GM18867 (cell line): ENCODE results near the gene NDUFB10.

ENCODE experiments used
- ATAC-seq: cut with Tn5 transposase; IDR thresholded peaks from one replicate; pipeline ENCODE4 v1.9.1; 2021; ENCODE audit warnings: mild to moderate bottlenecking, moderate library complexity; ENCODE audit not compliant: unreplicated experiment

The NDUFB10 gene

GRCh38 chr16:1965396-1966001 lies 6.2 kb downstream of the NDUFB10 start:
- ATAC-seq = no peak

- no peak for ATAC-seq
Observed at GRCh38 chr16:1966460-1966859, 7.1 kb downstream of the NDUFB10 start, which contains the start of gene RNF151. Gene RNF151, plus strand, starts transcription at chr16:1966856. Its CDS starts 26 bp downstream, at chr16:1966882.

GRCh38 chr16:1968146-1968953 lies 9.0 kb downstream of the NDUFB10 start:
- no peak for ATAC-seq

DNA sequence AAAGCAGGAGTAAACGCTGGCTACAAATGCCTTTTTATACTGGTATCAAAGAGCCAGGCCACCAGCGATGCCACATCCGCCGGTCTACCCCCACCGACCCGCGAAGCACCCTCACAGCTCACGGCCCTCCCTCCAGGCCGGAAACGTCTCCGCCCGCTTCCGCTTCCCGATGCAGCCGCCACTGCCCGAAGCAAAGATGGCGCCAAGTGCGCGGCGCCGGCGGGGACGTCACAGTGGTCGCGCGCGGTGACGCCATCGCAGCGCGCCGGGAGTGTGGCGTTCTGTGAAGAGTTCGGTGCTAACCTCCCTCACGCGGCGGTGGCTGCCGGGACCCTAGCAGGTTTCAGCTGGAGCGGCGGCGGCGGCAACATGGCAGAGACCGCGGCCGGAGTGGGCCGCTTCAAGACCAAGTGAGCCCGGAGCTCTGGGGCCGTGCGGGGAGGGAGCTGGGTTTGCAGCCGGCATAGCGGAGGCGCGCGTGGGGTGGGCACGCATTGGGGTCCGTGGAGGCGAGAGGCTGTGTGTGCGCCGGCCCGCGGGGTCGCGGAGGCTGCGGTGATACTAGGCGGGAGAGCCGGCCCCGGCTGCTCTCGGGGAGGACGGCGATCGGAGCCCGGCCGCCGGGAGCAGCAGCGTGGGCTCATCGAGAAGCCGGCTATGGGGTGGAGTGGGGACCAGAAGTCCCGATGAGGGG lies 12.6 kb downstream of the NDUFB10 start, which contains the start of gene TBL3:
TSS of gene TBL3 (plus strand) at position 258 of the 694 bp plus-strand sequence. CDS start at position 370, 112 bp downstream.
- ATAC-seq = peak; percentile 81

DNA sequence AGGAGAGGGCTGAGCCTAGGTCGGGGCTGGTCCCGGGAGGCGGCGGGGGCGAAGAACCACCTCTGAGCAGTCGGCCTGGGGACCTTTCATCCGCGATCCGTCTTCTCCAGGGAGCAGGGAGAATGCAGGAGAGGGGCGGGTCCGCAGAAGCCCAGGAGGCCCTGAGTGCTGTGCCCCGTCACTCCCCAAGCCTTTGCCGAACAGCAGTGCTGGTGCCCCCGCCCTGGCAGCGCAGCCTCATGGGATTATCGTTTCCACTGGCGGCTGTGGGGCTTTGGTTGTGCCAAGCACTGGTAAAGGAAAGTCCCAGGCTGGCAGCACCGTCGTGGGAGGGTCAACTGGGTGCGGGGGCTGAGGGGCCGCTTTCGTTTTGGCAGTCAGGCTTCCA lies 13.1 kb downstream of the NDUFB10 start:
- no peak for ATAC-seq

- ATAC-seq = no peak
Observed at GRCh38 chr16:1973461-1974156, 14.3 kb downstream of the NDUFB10 start.

DNA sequence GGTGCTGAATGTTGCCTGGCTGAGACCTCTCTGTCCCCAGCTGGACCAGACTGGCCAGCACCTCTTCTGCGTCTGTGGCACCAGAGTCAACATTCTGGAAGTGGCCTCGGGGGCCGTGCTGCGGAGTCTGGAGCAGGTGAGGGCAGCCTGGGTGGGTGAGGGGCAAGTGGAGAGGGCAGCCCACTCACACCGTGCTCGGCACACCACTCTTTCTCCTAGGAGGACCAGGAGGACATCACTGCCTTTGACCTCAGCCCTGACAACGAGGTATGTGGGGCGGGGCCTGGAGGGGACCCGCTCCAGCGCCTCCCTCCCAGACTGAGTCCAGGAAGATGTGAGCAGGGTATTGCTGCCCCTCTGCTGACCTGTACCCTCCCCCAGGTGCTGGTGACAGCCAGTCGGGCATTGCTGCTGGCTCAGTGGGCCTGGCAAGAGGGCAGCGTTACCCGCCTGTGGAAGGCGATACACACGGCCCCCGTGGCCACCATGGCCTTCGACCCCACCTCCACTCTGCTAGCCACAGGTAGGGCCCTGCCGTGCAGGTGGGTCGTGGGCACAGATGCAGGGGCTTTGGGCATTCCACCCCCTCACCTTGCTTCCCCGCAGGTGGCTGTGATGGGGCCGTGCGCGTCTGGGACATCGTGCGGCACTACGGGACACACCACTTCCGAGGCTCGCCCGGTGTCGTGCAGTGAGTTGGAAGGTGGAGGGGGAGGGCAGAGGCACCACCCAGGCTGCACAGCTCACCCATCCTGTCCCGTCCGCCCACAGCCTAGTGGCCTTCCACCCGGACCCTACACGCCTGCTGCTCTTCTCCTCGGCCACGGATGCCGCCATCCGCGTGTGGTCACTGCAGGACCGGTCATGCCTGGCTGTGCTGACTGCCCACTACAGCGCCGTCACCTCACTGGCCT lies 15.1 kb downstream of the NDUFB10 start:
- ATAC-seq = no peak

- no peak for ATAC-seq
Observed at GRCh38 chr16:1975432-1976215, 16.3 kb downstream of the NDUFB10 start.

- ATAC-seq = no peak
Observed at GRCh38 chr16:1976216-1976520, 16.8 kb downstream of the NDUFB10 start.

- no peak for ATAC-seq
Observed at GRCh38 chr16:1976951-1977874, 17.9 kb downstream of the NDUFB10 start.

GRCh38 chr16:1977875-1978268 lies 18.5 kb downstream of the NDUFB10 start:
- ATAC-seq = no peak

DNA sequence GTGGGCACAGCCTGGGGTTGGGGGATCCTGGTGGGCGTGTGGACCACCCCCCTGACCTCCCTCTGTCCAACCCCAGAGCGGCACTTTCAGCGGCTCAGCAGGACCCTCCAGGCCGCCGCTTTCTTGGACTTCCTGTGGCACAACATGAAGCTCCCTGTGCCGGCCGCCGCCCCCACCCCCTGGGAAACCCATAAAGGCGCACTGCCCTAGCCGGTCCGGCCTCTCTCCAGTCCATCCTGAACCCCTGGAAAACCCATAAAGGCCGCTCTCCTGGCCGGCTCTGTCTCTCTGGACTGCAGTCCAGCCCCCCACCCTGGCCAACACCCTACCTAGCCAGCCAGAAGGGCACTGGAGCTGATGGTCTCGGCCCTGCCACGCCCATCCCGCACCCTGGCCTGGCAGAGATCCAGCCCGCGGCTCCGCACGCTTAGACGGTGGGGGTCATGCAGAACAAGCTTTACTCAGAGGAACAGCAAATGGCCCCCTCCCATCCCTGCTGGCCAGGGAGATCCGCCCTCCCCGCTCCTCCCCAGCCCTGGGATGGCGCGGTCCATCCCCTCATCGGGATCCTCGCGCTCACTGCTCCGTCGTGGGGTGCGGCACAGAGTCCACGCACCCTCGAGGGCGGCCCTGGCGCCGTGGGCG lies 19.3 kb downstream of the NDUFB10 start:
- no peak for ATAC-seq

- no peak for ATAC-seq
Observed at GRCh38 chr16:1979271-1980029, 20.1 kb downstream of the NDUFB10 start.

DNA sequence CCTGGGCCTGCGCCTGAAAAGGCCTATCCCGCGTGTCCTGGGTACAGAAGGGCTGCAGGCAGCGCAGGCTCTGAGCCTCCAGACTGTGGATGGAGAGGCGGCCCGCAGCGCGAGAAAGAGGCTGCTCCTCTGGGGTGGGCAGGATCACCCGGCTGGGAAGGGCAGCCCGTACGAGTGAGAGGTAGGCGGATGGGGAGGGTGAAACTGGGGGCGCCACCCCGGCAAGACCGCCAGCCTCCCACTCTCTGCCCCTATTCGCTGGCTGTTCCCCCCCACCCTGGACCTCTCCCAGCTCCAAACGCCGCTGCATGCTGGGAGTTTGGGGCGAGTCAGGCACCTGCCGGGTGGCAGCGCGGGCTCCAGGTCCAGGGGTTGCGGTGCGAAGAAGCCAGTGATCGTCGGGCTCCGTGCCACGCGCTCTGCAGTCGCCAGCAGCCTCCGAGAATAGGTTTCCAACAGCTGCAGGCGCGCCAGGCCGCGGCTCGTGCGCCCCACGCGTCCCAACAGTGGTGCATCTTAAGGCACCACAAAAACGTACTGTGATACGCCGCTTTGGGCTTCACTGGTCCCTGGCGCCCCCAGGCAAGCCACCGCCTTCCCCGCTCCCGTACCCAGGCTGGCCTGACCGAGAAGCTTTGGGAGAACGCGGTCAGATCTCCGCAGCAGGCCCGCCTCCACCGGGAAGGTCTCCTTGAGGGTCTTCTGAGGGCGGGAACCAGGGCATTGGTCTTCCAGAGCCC lies 20.9 kb downstream of the NDUFB10 start:
- no peak for ATAC-seq

- no peak for ATAC-seq
Observed at GRCh38 chr16:1980770-1981087, 21.4 kb downstream of the NDUFB10 start.

GRCh38 chr16:1981398-1981836 lies 22.1 kb downstream of the NDUFB10 start, which contains the start of gene NOXO1:
Gene NOXO1, minus strand, starts transcription at chr16:1981469. Its CDS starts 290 bp downstream, at chr16:1981179.
- no peak for ATAC-seq
